ENCODE results near the gene ZNF710. TPM values are rescaled to one million over a fixed set of nuclear protein-coding genes. Genes with fewer than 3 reads are reported as not detected.
A peak's percentile ranks its signal among the peaks of the same experiment; 100 is the strongest.

The ZNF710 gene
- total and polyA plus RNA-seq, 2 of the 13 experiments (the other 11 are each of a cell fraction or from before 2014, with no cell fraction given): 4.7 to 20.6 TPM

- TF ChIP-seq USF2 (IDR thresholded peaks at IDR 0.05; ENCODE audit: low read depth, low read length) (no peak), USF2 (CRISPR knock-in tag; IDR thresholded peaks at IDR 0.05; ENCODE audit: borderline replicate concordance) (no peak), ZNF879 (CRISPR knock-in tag; IDR thresholded peaks at IDR 0.05) (no peak), PATZ1 (CRISPR knock-in tag; IDR thresholded peaks at IDR 0.05) (0 out of 2 replicates have a peak, but pooled peaks have one; percentile 11), RARA (CRISPR knock-in tag; IDR thresholded peaks at IDR 0.05) (no peak), MAFG (CRISPR knock-in tag; IDR thresholded peaks at IDR 0.05) (no peak), ERF (CRISPR knock-in tag; IDR thresholded peaks at IDR 0.05) (0 out of 2 replicates have a peak, but pooled peaks have one; percentile 15), ZBTB49 (CRISPR knock-in tag; IDR thresholded peaks at IDR 0.05; ENCODE audit: borderline replicate concordance) (no peak), ELF3 (CRISPR knock-in tag; IDR thresholded peaks at IDR 0.05) (peak; percentile 46; the same call in 1 of the 2 replicates), EED (CRISPR knock-in tag; IDR thresholded peaks at IDR 0.05) (no peak), REST (IDR thresholded peaks at IDR 0.05; ENCODE audit: borderline replicate concordance in 1 of 2, low read depth in 1 of 2, low read length in 2 of 2) (no peak), ZSCAN31 (CRISPR knock-in tag; IDR thresholded peaks at IDR 0.05; ENCODE audit: low read depth) (no peak), ZNF773 (CRISPR knock-in tag; IDR thresholded peaks at IDR 0.05; ENCODE audit: borderline replicate concordance) (no peak), ATF5 (CRISPR knock-in tag; IDR thresholded peaks at IDR 0.05; ENCODE audit: low read depth) (no peak)
These were observed 58.3 kb downstream of the ZNF710 start (continued) for GRCh38 chr15:90059208-90059985.

Data from HepG2 (cell line).